Esophagus squamous epithelium (tissue), 4 donors: ENCODE data around the gene CNTRL.

Experiments
- CTCF ChIP-seq, 6 experiments: fragments of 450-650 bp in 4 of 6; fragments of 200-600 bp in 2 of 6; sonication (generic) in 2 of 6; IDR thresholded peaks; one replicate each; pipeline ENCODE4 v1.5.1; 2016 to 2019; ENCODE audit warnings: antibody characterized with exemption in 6 of 6, mild to moderate bottlenecking in 4 of 6, moderate library complexity in 4 of 6
- POLR2A ChIP-seq, 4 donors: fragments of 450-650 bp; IDR thresholded peaks; one replicate each; pipeline ENCODE4 v1.6.1; 2017; ENCODE audit warnings: antibody characterized with exemption in 4 of 4, mild to moderate bottlenecking in 4 of 4, moderate library complexity in 3 of 4

DNA sequence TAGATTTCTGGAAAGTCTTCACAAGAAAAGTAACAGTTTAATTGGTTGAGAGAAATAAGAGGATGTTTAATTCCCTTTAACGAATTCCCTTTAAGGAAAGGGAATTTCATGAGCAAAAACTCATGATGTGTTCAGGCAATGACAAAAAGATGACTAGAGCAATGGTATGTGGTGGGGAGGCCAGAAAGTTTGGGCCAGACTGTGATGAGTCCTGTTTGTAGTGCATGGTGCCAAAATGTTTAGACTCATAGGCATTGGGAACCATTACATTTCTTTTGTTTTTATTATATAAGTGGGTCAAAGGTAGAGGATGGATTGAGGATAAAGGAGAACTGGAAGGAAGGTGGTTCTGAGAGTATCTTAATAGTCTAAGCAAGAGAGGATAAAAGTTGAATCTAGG is 10.9 kb downstream of the CNTRL start:
- TF ChIP-seq CTCF (IDR thresholded peaks at IDR 0.05) (no peak), POLR2A (IDR thresholded peaks at IDR 0.05) (no peak)
